Liver (tissue), 3 donors: ENCODE measurements around the gene SYTL3.

Experiments
- CTCF ChIP-seq: fragments of 150-350 bp; IDR thresholded peaks from 2 replicates; pipeline ENCODE4 v1.5.1; 2017; ENCODE audit warnings: improper control_type of control experiment, low read depth, low read length; ENCODE audit not compliant: missing input control
- REST ChIP-seq: IDR thresholded peaks from 2 replicates; pipeline ENCODE4 v1.6.1; 2016; ENCODE audit warnings: antibody characterized with exemption, mild to moderate bottlenecking
- TAF1 ChIP-seq: conservative IDR thresholded peaks from 2 replicates; pipeline ENCODE4 v1.6.1; 2016; ENCODE audit warnings: antibody characterized with exemption, mild to moderate bottlenecking
- donor health status: healthy.
- donor health status: healthy.

GRCh38 chr6:158805698-158806377 is 156.0 kb downstream of the SYTL3 start:
- TF ChIP-seq CTCF (no peak), REST (no peak), TAF1 (no peak)
